Measurements from ENCODE around the gene USP46. TPM values are rescaled to one million over a fixed set of nuclear protein-coding genes. Genes with fewer than 3 reads are reported as not detected.

Gene USP46
- total RNA-seq (ENCODE audit: low replicate concordance) = 9.8 and 12.7 TPM in 2 replicates

GRCh38 chr4:52659001-52659721, at the start of gene USP46:
Gene USP46, minus strand, starts transcription at chr4:52659301. Its CDS starts 151 bp downstream, at chr4:52659150.
- DNase-seq (ENCODE audit: low read depth) = peak; percentile 65
- no peak for TF ChIP-seq CTCF (IDR thresholded peaks at IDR 0.05; ENCODE audit: insufficient read depth, low read length)
- H3K4me3 ChIP-seq (ENCODE audit: low read depth, low read length) = peak within 1 kb of the TSS; percentile 76

- TF ChIP-seq CTCF (IDR thresholded peaks at IDR 0.05; ENCODE audit: insufficient read depth, low read length) = no peak
- peak; percentile 19 for DNase-seq (ENCODE audit: low read depth)
- H3K4me3 ChIP-seq (ENCODE audit: low read depth, low read length) = no peak overlapping the region
Measured at GRCh38 chr4:52704661-52705060, 45.6 kb upstream of the USP46 start.

GRCh38 chr4:52704133-52704532, 45.0 kb upstream of the USP46 start:
- no peak for TF ChIP-seq CTCF (IDR thresholded peaks at IDR 0.05; ENCODE audit: insufficient read depth, low read length)
- DNase-seq (ENCODE audit: low read depth) = peak; percentile 52
- no peak overlapping the region for H3K4me3 ChIP-seq (ENCODE audit: low read depth, low read length)

- no peak overlapping the region for H3K4me3 ChIP-seq (ENCODE audit: low read depth, low read length)
- no peak for TF ChIP-seq CTCF (IDR thresholded peaks at IDR 0.05; ENCODE audit: insufficient read depth, low read length)
- DNase-seq (ENCODE audit: low read depth) = no peak
Measured at GRCh38 chr4:52701207-52701606, 42.1 kb upstream of the USP46 start.

GRCh38 chr4:52694936-52695335, 35.8 kb upstream of the USP46 start:
- DNase-seq (ENCODE audit: low read depth) = peak; percentile 16
- TF ChIP-seq CTCF (IDR thresholded peaks at IDR 0.05; ENCODE audit: insufficient read depth, low read length) = no peak
- H3K4me3 ChIP-seq (ENCODE audit: low read depth, low read length) = no peak overlapping the region

GRCh38 chr4:52693492-52693891, 34.4 kb upstream of the USP46 start:
- no peak overlapping the region for H3K4me3 ChIP-seq (ENCODE audit: low read depth, low read length)
- no peak for DNase-seq (ENCODE audit: low read depth)
- no peak for TF ChIP-seq CTCF (IDR thresholded peaks at IDR 0.05; ENCODE audit: insufficient read depth, low read length)

GRCh38 chr4:52689096-52689495, 30.0 kb upstream of the USP46 start:
- DNase-seq (ENCODE audit: low read depth) = no peak
- TF ChIP-seq CTCF (IDR thresholded peaks at IDR 0.05; ENCODE audit: insufficient read depth, low read length) = no peak

More at GRCh38 chr4:52689096-52689495, 30.0 kb upstream of the USP46 start:
- no peak overlapping the region for H3K4me3 ChIP-seq (ENCODE audit: low read depth, low read length)
